EH (cell line): Measurements from ENCODE around the gene TWIST1.
A peak's percentile ranks its signal among the peaks of the same experiment; 100 is the strongest.

ENCODE experiments used
- DNase-seq: peaks from one replicate; pipeline ENCODE4 v3.0.0-alpha.2; 2015; ENCODE audit warnings: low read depth

TWIST1 gene

GRCh38 chr7:19095353-19095860, 22.0 kb downstream of the TWIST1 start:
- peak; percentile 10 for DNase-seq

- DNase-seq, result peak; percentile 22
Observed at GRCh38 chr7:19094598-19095352, 22.7 kb downstream of the TWIST1 start.

- DNase-seq, result no peak
Observed at GRCh38 chr7:19094138-19094537, 23.3 kb downstream of the TWIST1 start.

GRCh38 chr7:19091550-19092200, 25.8 kb downstream of the TWIST1 start:
- DNase-seq, result no peak

- DNase-seq, result peak; percentile 14
Observed at GRCh38 chr7:19090526-19090925, 26.9 kb downstream of the TWIST1 start.

- DNase-seq, result no peak
Observed at GRCh38 chr7:19089797-19090196, 27.6 kb downstream of the TWIST1 start.

GRCh38 chr7:19089378-19089777, 28.1 kb downstream of the TWIST1 start:
- no peak for DNase-seq

- DNase-seq, result no peak
Observed at GRCh38 chr7:19080093-19080492, 37.3 kb downstream of the TWIST1 start.

- DNase-seq, result peak; percentile 76
Observed at GRCh38 chr7:19079066-19079465, 38.4 kb downstream of the TWIST1 start.

- peak; percentile 22 for DNase-seq
Observed at GRCh38 chr7:19069842-19070241, 47.6 kb downstream of the TWIST1 start.

GRCh38 chr7:19066170-19066569, 51.3 kb downstream of the TWIST1 start:
- DNase-seq, result peak; percentile 51
